HFFc6 (cell line): ENCODE measurements around the gene RAPSN. TPM values are rescaled to one million over a fixed set of nuclear protein-coding genes. Genes with fewer than 3 reads are reported as not detected.

Experiments
- DNase-seq: peaks from one replicate; pipeline ENCODE4 v3.0.0-alpha.2; 2018
- H3K27ac Mint-ChIP-seq: 2 replicates; pipeline ENCODE4 v1.8.0; 2020; ENCODE audit warnings: mild to moderate bottlenecking, mixed read lengths
- H3K27me3 Mint-ChIP-seq: 2 replicates; pipeline ENCODE4 v1.8.0; 2021; ENCODE audit warnings: mild to moderate bottlenecking, moderate library complexity, mixed read lengths; ENCODE audit not compliant: insufficient read depth
- H3K36me3 Mint-ChIP-seq: 2 replicates; pipeline ENCODE4 v1.8.0; 2021; ENCODE audit warnings: low read depth, mixed read lengths
- H3K4me1 Mint-ChIP-seq: 2 replicates; pipeline ENCODE4 v1.8.0; 2020; ENCODE audit warnings: low read depth, mixed read lengths
- H3K4me3 Mint-ChIP-seq: 2 replicates; pipeline ENCODE4 v1.8.0; 2020; ENCODE audit warnings: mild to moderate bottlenecking, moderate library complexity, mixed read lengths
- H3K9me3 Mint-ChIP-seq: 2 replicates; pipeline ENCODE4 v1.8.0; 2020; ENCODE audit warnings: mild to moderate bottlenecking, mixed read lengths
- total RNA-seq, 6 experiments: library from RNA; stranded (reverse); fragmentation: NEBNext Ultra II Directional; extraction: Animal tissue kit (Norgen Biotek cat#: 25700); gene quantifications; 2 replicates in 1 of 6; 3 replicates in 5 of 6; pipeline ENCODE4 v1.2.3, GENCODE V29; 2021
- TF ChIP-seq, protein P1 (sequence below): fragments of 200-600 bp; sonication (generic); IDR thresholded peaks from 2 replicates; pipeline ENCODE4 v1.5.0; 2021; ENCODE audit warnings: antibody characterized with exemption, mild to moderate bottlenecking

The RAPSN gene
- total RNA-seq, 6 experiments from 2014 or later = 0.22 TPM; not detected in 5

DNA sequence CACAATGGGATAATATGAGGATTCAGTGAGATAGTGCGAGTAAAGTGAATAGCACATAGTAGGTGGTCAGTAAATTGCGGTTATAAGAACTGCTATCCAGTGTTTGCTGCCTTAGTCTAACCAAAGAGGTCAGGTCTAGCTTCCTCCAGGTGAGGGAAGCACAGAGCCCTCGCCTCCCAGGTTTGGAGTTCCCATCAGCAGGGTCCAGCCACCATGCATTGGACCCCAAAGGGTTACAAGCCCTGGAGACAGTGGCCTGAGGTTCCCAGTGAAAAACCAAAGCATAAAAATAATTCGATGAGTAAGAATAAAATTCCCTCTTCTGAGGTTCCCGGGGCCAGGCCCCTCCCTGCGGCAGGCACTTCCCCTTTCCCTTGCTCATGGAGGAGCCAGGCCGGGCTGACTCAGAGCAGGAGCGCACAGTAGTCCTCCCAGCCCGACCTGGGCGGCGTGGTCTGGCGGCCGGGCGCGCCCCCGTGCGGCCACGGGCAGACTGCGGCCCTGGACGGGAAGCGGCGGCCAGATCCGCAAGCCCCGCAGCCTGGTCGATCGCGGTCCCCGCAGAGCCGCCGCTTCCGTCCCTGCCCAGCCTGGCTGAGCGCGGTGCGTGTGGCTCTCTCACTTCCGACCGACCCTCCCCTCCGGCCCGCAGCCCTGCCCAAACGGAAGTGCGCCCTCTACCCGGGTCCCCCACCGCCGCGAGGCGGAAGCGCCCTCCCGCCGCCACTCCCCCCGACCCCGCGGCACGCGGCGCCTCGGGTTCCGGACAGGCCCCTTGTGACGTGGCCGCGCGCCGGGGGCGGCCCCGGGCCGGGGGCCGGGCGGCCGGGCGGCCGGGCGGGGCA, 41.0 kb downstream of the RAPSN start, which contains the start of gene SLC39A13:
Gene SLC39A13 (plus strand): TSS at position 845 of the 845 bp plus-strand sequence. CDS start 1,505 bp downstream, outside the sequence.
- peaks cover 3% of the 10 kb centered on the region; the same call in 1 of the 2 replicates for H3K27me3 Mint-ChIP-seq
- H3K9me3 Mint-ChIP-seq = no peaks in the 10 kb centered on the region
- H3K36me3 Mint-ChIP-seq = no peaks in the 10 kb centered on the region; the same call in 1 of the 2 replicates
- peak; percentile 95 for DNase-seq
- peak within 1 kb of the TSS; percentile 97 for H3K27ac Mint-ChIP-seq
- TF ChIP-seq, protein P1, sequence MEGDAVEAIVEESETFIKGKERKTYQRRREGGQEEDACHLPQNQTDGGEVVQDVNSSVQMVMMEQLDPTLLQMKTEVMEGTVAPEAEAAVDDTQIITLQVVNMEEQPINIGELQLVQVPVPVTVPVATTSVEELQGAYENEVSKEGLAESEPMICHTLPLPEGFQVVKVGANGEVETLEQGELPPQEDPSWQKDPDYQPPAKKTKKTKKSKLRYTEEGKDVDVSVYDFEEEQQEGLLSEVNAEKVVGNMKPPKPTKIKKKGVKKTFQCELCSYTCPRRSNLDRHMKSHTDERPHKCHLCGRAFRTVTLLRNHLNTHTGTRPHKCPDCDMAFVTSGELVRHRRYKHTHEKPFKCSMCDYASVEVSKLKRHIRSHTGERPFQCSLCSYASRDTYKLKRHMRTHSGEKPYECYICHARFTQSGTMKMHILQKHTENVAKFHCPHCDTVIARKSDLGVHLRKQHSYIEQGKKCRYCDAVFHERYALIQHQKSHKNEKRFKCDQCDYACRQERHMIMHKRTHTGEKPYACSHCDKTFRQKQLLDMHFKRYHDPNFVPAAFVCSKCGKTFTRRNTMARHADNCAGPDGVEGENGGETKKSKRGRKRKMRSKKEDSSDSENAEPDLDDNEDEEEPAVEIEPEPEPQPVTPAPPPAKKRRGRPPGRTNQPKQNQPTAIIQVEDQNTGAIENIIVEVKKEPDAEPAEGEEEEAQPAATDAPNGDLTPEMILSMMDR = peak; percentile 96
- H3K4me1 Mint-ChIP-seq = peaks cover 30% of the 10 kb centered on the region
- peak within 1 kb of the TSS; percentile 94 for H3K4me3 Mint-ChIP-seq

DNA sequence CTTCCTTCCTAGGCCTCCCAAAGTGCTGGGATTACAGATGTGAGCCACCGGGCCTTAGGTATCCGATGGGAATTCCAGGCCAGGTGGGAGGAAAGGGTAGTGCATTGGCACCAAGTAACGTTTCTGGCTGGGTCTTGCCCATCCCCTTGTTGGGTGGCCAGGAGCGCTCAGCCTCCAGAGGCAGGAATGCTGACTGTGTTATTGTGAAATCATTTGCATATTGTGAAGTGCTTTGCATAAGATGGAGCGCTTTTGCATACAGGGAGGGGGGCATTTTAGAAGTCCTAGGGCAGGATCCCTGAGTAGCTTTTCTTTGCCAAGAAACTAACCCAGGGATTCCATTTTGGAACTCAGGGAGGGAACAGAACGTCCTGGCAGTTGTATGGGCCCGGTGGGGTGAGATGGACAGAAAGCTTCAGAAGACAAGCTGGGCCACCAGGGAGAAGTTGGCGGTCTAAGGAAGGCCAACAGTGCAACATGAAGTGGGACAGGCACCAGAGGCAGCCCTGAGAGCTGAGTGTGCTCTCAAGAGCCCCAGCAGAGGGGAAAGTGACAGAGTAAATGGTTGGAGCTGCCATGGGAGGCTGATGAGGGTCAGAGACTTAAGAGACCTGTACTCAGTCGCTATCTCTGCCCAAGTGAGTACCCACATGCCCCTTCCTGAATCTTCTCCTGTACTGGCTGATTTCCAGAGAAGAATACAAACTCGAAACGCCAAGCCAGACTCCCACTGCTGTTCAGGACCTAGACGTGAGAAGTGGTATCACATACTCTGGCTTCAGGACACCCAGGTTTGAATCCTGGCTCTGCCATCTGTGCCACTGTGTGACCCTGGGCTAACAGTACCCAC, 41.8 kb downstream of the RAPSN start:
- Mint-ChIP-seq H3K27me3 (peaks cover 3% of the 10 kb centered on the region; the same call in 1 of the 2 replicates), H3K9me3 (no peaks in the 10 kb centered on the region), H3K27ac (peak overlapping the region; percentile 97), H3K4me3 (peak overlapping the region; percentile 89), H3K36me3 (no peaks in the 10 kb centered on the region; the same call in 1 of the 2 replicates), H3K4me1 (peaks cover 30% of the 10 kb centered on the region)
- TF ChIP-seq, protein P1 = peak; percentile 34
- DNase-seq = no peak

DNA sequence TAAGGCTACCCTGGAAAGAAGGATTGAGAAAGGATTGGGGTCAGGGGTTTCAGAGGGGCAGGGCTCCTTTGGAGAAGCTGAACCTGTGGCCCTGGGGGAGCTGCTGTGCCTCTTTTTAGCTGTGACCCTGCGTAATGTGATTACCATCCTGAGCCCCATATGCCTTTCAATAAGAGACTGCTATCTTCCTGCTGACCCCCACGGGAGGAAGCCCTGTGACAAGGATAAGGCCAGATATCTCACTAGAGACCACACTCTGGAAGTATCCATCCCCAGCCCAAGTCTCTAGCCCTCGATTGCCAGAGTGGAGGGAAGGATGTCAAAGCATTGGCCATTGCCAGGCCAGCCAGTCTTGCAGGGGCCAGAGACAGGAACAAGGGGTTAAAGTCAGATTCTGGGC, 45.4 kb downstream of the RAPSN start:
- Mint-ChIP-seq H3K27me3 (no peaks in the 10 kb centered on the region), H3K4me1 (peaks cover 13% of the 10 kb centered on the region), H3K27ac (no peak overlapping the region), H3K9me3 (no peaks in the 10 kb centered on the region), H3K36me3 (no peaks in the 10 kb centered on the region), H3K4me3 (no peak overlapping the region)
- TF ChIP-seq, protein P1 = no peak
- no peak for DNase-seq

DNA sequence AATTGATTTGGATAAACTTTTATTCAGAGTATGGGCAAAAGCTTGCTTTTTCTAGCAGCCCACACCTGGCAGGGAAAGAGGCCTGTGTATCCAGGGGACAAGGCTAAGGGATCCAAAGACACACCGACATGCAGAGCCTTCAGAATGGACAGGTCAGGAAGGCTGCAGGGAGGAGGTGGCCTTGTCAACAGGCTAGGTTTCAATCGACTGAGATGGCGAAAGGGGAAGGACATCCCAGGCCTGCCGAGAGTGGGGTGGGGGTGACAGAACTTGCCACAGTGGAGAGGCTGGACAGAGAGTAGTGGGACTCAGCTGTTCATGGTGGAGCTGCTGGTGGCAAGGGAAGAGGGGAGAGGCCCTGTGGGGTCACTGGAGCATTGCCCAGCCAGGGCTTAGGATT, 45.8 kb downstream of the RAPSN start:
- TF ChIP-seq, protein P1 = no peak
- H3K4me1 Mint-ChIP-seq = peaks cover 13% of the 10 kb centered on the region
- no peaks in the 10 kb centered on the region for H3K9me3 Mint-ChIP-seq
- DNase-seq = no peak
- H3K4me3 Mint-ChIP-seq = no peak overlapping the region
- no peaks in the 10 kb centered on the region for H3K36me3 Mint-ChIP-seq
- no peak overlapping the region for H3K27ac Mint-ChIP-seq
- no peaks in the 10 kb centered on the region for H3K27me3 Mint-ChIP-seq

DNA sequence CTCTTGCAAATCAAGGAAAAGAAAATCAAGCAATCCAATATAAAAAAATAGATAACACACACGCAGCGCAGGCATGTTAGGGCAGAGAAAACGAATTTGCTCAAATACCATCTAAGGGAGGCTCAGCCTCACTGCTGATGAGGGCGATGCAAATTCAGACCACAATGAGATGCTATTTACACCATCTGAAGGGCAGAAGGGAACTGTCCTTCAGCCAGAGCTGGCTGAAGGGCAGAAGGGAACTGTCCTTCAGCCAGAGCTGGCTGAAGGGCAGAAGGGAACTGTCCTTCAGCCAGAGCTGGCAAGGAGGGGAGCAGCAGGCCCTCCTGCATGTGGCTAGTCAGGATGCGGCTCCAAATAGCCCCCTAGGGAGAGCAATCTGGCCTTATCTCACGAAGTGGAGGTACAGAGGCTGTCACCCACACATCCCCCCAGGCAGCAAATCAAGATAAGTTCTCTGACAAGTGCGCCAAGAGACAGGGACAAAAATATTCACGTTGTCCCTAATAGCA, 48.1 kb downstream of the RAPSN start:
- Mint-ChIP-seq H3K9me3 (no peaks in the 10 kb centered on the region), H3K36me3 (no peaks in the 10 kb centered on the region), H3K4me1 (no peaks in the 10 kb centered on the region), H3K27me3 (no peaks in the 10 kb centered on the region), H3K4me3 (no peak overlapping the region), H3K27ac (no peak overlapping the region)
- TF ChIP-seq, protein P1 = no peak
- no peak for DNase-seq
